Ovary (tissue), 9 donors: ENCODE measurements around the gene PCDHGB4. TPM values are rescaled to one million over a fixed set of nuclear protein-coding genes. Genes with fewer than 3 reads are reported as not detected.
"Not testable (repeated sequence)": the region's sequence is repeated elsewhere in the genome, so short reads cannot be mapped to it uniquely, and the experiment has no call there.

Source experiments
- DNase-seq, 5 donors: peaks; one replicate each; pipeline ENCODE4 v3.0.0-alpha.2; 2019 to 2020
- H3K27ac ChIP-seq, 2 donors: fragments of 200-600 bp; one replicate each; pipeline versions ENCODE4 v1.5.1 to v1.8.0; 2019 to 2022
- H3K27me3 ChIP-seq: fragments of 200-600 bp; one replicate; pipeline ENCODE4 v1.8.0; 2022
- H3K36me3 ChIP-seq: fragments of 200-600 bp; sonication (generic); one replicate; pipeline ENCODE4 v1.5.1; 2019
- H3K4me1 ChIP-seq: one replicate; pipeline ENCODE4 v1.8.1; 2013; ENCODE audit warnings: mild to moderate bottlenecking, moderate library complexity; ENCODE audit not compliant: insufficient read depth
- H3K4me3 ChIP-seq: fragments of 200-600 bp; sonication (generic); one replicate; pipeline ENCODE4 v1.5.1; 2017
- H3K9me3 ChIP-seq, 2 donors: fragments of 200-600 bp in 1 of 2; sonication (generic) in 1 of 2; one replicate each; pipeline versions ENCODE4 v1.5.1 to v1.8.1; 2013 to 2019; ENCODE audit warnings: mild to moderate bottlenecking in 1 of 2, moderate library complexity in 1 of 2
- CTCF ChIP-seq, 3 donors: fragments of 450-650 bp in 2 of 3; fragments of 200-600 bp in 1 of 3; IDR thresholded peaks; one replicate each; pipeline versions ENCODE4 v1.5.1 to v1.8.0; 2016 to 2022; ENCODE audit warnings: antibody characterized with exemption in 3 of 3, mild to moderate bottlenecking in 1 of 3
- EP300 ChIP-seq: sonication (generic); formaldehyde crosslinking; IDR thresholded peaks from one replicate; pipeline ENCODE4 v1.6.1; 2017; ENCODE audit warnings: antibody characterized with exemption
- POLR2A ChIP-seq: fragments of 450-650 bp; IDR thresholded peaks from one replicate; pipeline ENCODE4 v1.6.1; 2017; ENCODE audit warnings: antibody characterized with exemption, mild to moderate bottlenecking, moderate library complexity
- WGBS, 3 donors: extraction: QIAGEN DNeasy Blood & Tissue Kit in 1 of 3; methylation state at CpG; one replicate each; pipeline versions ENCODE4 v1.1.5 to v1.1.7; 2013 to 2017; 5-methylcytosine and 5-hydroxymethylcytosine counted together
- intact Hi-C, 4 donors: fragments of 100-400 bp; cut with DNase I; formaldehyde crosslinking; loops; one replicate each; pipeline versions ENCODE4 v1.11.0 to v1.15.1; 2022 to 2023
- polyA plus RNA-seq, 2 donors: library from polyadenylated mRNA; stranded (reverse); fragments of 200-250 nt in 1 of 2; fragments of 350-450 nt in 1 of 2; fragmentation: Illumina TruSeq in 1 of 2; extraction: RNeasy Lipid Tissue Mini Kit (QIAGEN cat#74804) in 1 of 2; gene quantifications; one replicate each; pipeline ENCODE4 v1.2.3, GENCODE V29; 2013 to 2014
- total RNA-seq, 7 donors: library from RNA; depleted of rRNA in 2 of 7; stranded (reverse); fragments of >200 nt in 2 of 7; fragmentation: NEBNext Ultra II Directional in 3 of 7; extraction: Animal tissue kit (Norgen Biotek cat#: 25700) in 3 of 7; gene quantifications; one replicate each; pipeline versions ENCODE4 v1.1.0 to v1.2.4, GENCODE V29; 2016 to 2023
- donor health status: DM: no; HTN: no; CAD: no; lungs with moderate emphysema.
- donor health status: DM: no; HTN: no; CAD: no.
- donor health status: Bipolar disorder and iron deficiency.
- donor health status: DM: yes; HTN: yes; CAD: no.
- donor health status: DM: no; HTN: no; CAD: no.
- donor health status: DM: yes; HTN: yes; CAD: no.

The PCDHGB4 gene
- total and polyA plus RNA-seq, 9 donors: 2.1 to 12.0 (median 7.9) TPM

- peak in 1 of 5 donors; percentile 12 for DNase-seq
Measured at GRCh38 chr5:141413540-141414069, 26.1 kb downstream of the PCDHGB4 start.

GRCh38 chr5:141414548-141415274 lies 27.2 kb downstream of the PCDHGB4 start:
- intact Hi-C loops: loop anchor here in 2 of 4 donors (5.0 to 10.0 kb wide), 2 partner anchors 110 to 143 kb away; no protein-coding TSS in a partner anchor
- not testable (repeated sequence) for H3K36me3 ChIP-seq, H3K4me3 ChIP-seq, DNase-seq, H3K27me3 ChIP-seq, H3K4me1 ChIP-seq, H3K27ac ChIP-seq
- H3K9me3 ChIP-seq: peaks cover 16 to 56% of the 10 kb centered on the region in 2 donors
- WGBS, 3 donors: 22 to 37% (median 23%) methylated on average over 36 to 46 of the region's 46 CpGs

More at GRCh38 chr5:141413540-141414069, 26.1 kb downstream of the PCDHGB4 start:
- TF ChIP-seq POLR2A (no peak), EP300 (no peak), CTCF (IDR thresholded peaks at IDR 0.05) (no peak)
- H3K27me3 ChIP-seq: no peaks in the 10 kb centered on the region
- H3K4me1 ChIP-seq: peaks cover 2% of the 10 kb centered on the region
- H3K27ac ChIP-seq: no peak overlapping the region
- peaks cover 4% of the 10 kb centered on the region for H3K36me3 ChIP-seq
- WGBS, 3 donors: 15 to 20% (median 16%) methylated on average over 25 of the region's 25 CpGs
- peak overlapping the region; percentile 16 for H3K4me3 ChIP-seq
- H3K9me3 ChIP-seq: peaks cover 14 to 56% of the 10 kb centered on the region in 2 donors
- intact Hi-C loops: loop anchor here in 1 of 4 donors (10.0 kb wide), 1 partner anchor 111 kb away; no protein-coding TSS in a partner anchor

GRCh38 chr5:141415275-141415618 lies 27.7 kb downstream of the PCDHGB4 start:
- H3K9me3 ChIP-seq: peaks cover 12 to 54% of the 10 kb centered on the region in 2 donors
- H3K4me3 ChIP-seq, H3K4me1 ChIP-seq, H3K27me3 ChIP-seq, H3K36me3 ChIP-seq, DNase-seq, H3K27ac ChIP-seq: not testable (repeated sequence)
- WGBS, 3 donors: 20 to 27% (median 23%) methylated on average over 16 to 24 of the region's 24 CpGs
- intact Hi-C loops: loop anchor here in 2 of 4 donors (5.0 to 10.0 kb wide), 2 partner anchors 110 to 142 kb away; no protein-coding TSS in a partner anchor

GRCh38 chr5:141417494-141418172 lies 30.1 kb downstream of the PCDHGB4 start, which contains the start of gene PCDHGB7:
PCDHGB7 (plus strand) TSS chr5:141417677; CDS start chr5:141417860, 183 bp downstream.
- WGBS, 3 donors: 7 to 12% (median 10%) methylated on average over 35 to 46 of the region's 47 CpGs
- Histone ChIP-seq H3K4me3 (peak within 1 kb of the TSS; percentile 23), H3K9me3 (peaks cover 10 to 55% of the 10 kb centered on the region in 2 donors)
- H3K36me3 ChIP-seq, H3K27ac ChIP-seq, H3K27me3 ChIP-seq, H3K4me1 ChIP-seq: not testable (repeated sequence)
- peak in 1 of 3 donors; percentile 42 for TF ChIP-seq CTCF (IDR thresholded peaks at IDR 0.05)
- intact Hi-C loops: loop anchor here in 2 of 4 donors (5.0 to 10.0 kb wide), 2 partner anchors 107 to 140 kb away; no protein-coding TSS in a partner anchor
- peak; percentile 44 to 74 (median 64) for DNase-seq

GRCh38 chr5:141419074-141419880 lies 31.8 kb downstream of the PCDHGB4 start:
- Histone ChIP-seq H3K27ac (no peak overlapping the region), H3K36me3 (no peaks in the 10 kb centered on the region), H3K4me3 (no peak overlapping the region), H3K27me3 (no peaks in the 10 kb centered on the region), H3K4me1 (peaks cover 2% of the 10 kb centered on the region), H3K9me3 (peaks cover 15 to 50% of the 10 kb centered on the region in 2 donors)
- 23 to 34% (median 23%) methylated on average over 74 of the region's 74 CpGs for WGBS, 3 donors
- TF ChIP-seq CTCF (IDR thresholded peaks at IDR 0.05): no peak
- intact Hi-C loops: loop anchor here in 2 of 4 donors (5.0 to 10.0 kb wide), 2 partner anchors 106 to 138 kb away; no protein-coding TSS in a partner anchor
- no peak for DNase-seq
